ENCODE data around the gene WDR36. TPM values are rescaled to one million over a fixed set of nuclear protein-coding genes. Genes with fewer than 3 reads are reported as not detected.

WDR36 gene
- total and polyA plus RNA-seq, 2 experiments from 2014 or later, result 18.5 to 56.8 TPM

- no peak overlapping the region for H3K27ac Mint-ChIP-seq
- no peak for ATAC-seq
- Histone ChIP-seq H3K4me3 (no peak overlapping the region), H3K27ac (ENCODE audit: low read depth) (no peak overlapping the region), H3K9me2 (ENCODE audit: insufficient read depth) (no peaks in the 10 kb centered on the region), H4K20me1 (replicated peaks; ENCODE audit: insufficient read depth) (no peaks in the 10 kb centered on the region), H2AFZ (no peak overlapping the region), H3K36me3 (ENCODE audit: insufficient read depth) (no peaks in the 10 kb centered on the region), H3K4me1 (ENCODE audit: insufficient read depth) (0 out of 2 replicates have a peak, but pooled peaks cover 4% of the 10 kb centered on the region), H3K4me2 (no peak overlapping the region), H3K27me3 (ENCODE audit: insufficient read depth) (no peaks in the 10 kb centered on the region), H3F3A (replicated peaks; ENCODE audit: low read depth) (no peaks in the 10 kb centered on the region), H3K79me2 (replicated peaks; ENCODE audit: insufficient read depth) (no peaks in the 10 kb centered on the region)
- TF ChIP-seq ZNF331 (CRISPR knock-in tag; IDR thresholded peaks at IDR 0.05; ENCODE audit: low read depth), result no peak
- no peak for TF ChIP-seq JUNB (IDR thresholded peaks at IDR 0.05; ENCODE audit: unreplicated experiment)
- TF ChIP-seq REST (IDR thresholded peaks at IDR 0.05; ENCODE audit: unreplicated experiment), result no peak
- TF ChIP-seq ZNF462 (CRISPR knock-in tag; IDR thresholded peaks at IDR 0.05), result no peak
- no peak for TF ChIP-seq CTCF (conservative IDR thresholded peaks at IDR 0.05; ENCODE audit: low read depth in 2 of 2)
- no peak for TF ChIP-seq EZH2 (IDR thresholded peaks at IDR 0.05; ENCODE audit: low read depth, unreplicated experiment)
- no peak for TF ChIP-seq POLR2AphosphoS5 (IDR thresholded peaks at IDR 0.05; ENCODE audit: low read depth)
- TF ChIP-seq ZNF114 (CRISPR knock-in tag; IDR thresholded peaks at IDR 0.05), result no peak
- TF ChIP-seq STAT1 (IDR thresholded peaks at IDR 0.05; ENCODE audit: unreplicated experiment), result no peak
- no peak for TF ChIP-seq CREB1 (CRISPR knock-in tag; IDR thresholded peaks at IDR 0.05; ENCODE audit: low read depth)
- H3K9me3 Mint-ChIP-seq, result no peaks in the 10 kb centered on the region
- no peak overlapping the region for H3K4me3 Mint-ChIP-seq
- H3K36me3 Mint-ChIP-seq (ENCODE audit: low read depth), result no peaks in the 10 kb centered on the region
- DNase-seq (ENCODE audit: low spot score), result no peak
- H3K4me1 Mint-ChIP-seq, result no peaks in the 10 kb centered on the region
- H3K27me3 Mint-ChIP-seq (ENCODE audit: insufficient read depth, low read depth, poor library complexity), result peaks cover 5% of the 10 kb centered on the region
These were observed 32.0 kb upstream of the WDR36 start for GRCh38 chr5:111060169-111060568.

Measured in GM23338 (cell line).